GDM1 (cell line): ENCODE results near the gene SMCO3.
"Not testable (repeated sequence)": the region's sequence is repeated elsewhere in the genome, so short reads cannot be mapped to it uniquely, and the experiment has no call there.

Experiments
- DNase-seq: peaks from one replicate; lab custom pipeline; 2025; lab: John Stamatoyannopoulos, UW

The SMCO3 gene

GRCh38 chr12:14774074-14774905 is 39.7 kb downstream of the SMCO3 start:
- no peak for DNase-seq

- DNase-seq, result no peak
These were observed 40.3 kb downstream of the SMCO3 start for GRCh38 chr12:14773685-14774073.

- DNase-seq, result no peak
These were observed 41.0 kb downstream of the SMCO3 start for GRCh38 chr12:14772946-14773345.

GRCh38 chr12:14771651-14772137 is 42.3 kb downstream of the SMCO3 start:
- DNase-seq, result no peak

GRCh38 chr12:14770496-14771461 is 43.2 kb downstream of the SMCO3 start:
- peak; percentile 23 for DNase-seq

GRCh38 chr12:14769969-14770495 is 44.0 kb downstream of the SMCO3 start:
- DNase-seq, result peak; percentile 30

GRCh38 chr12:14769466-14769968 is 44.5 kb downstream of the SMCO3 start:
- DNase-seq, result no peak

- DNase-seq, result no peak
These were observed 45.1 kb downstream of the SMCO3 start for GRCh38 chr12:14768823-14769405.

- no peak for DNase-seq
These were observed 46.4 kb downstream of the SMCO3 start for GRCh38 chr12:14767617-14768016.

- DNase-seq, result no peak
These were observed 47.2 kb downstream of the SMCO3 start for GRCh38 chr12:14766649-14767215.

- DNase-seq, result not testable (repeated sequence)
These were observed 48.0 kb downstream of the SMCO3 start for GRCh38 chr12:14766020-14766419.

GRCh38 chr12:14765398-14765797 is 48.6 kb downstream of the SMCO3 start:
- no peak for DNase-seq

GRCh38 chr12:14759711-14760280 is 54.2 kb downstream of the SMCO3 start:
- not testable (repeated sequence) for DNase-seq

- DNase-seq, result no peak
These were observed 57.4 kb downstream of the SMCO3 start for GRCh38 chr12:14756334-14757143.
